Prostate gland (tissue), 2 donors: Measurements from ENCODE around the gene C10orf67.

Source experiments
- CTCF ChIP-seq, 4 experiments: fragments of 200-600 bp in 2 of 4; fragments of 450-650 bp in 2 of 4; sonication (generic) in 2 of 4; IDR thresholded peaks; 1 replicate in 3 of 4; 2 replicates in 1 of 4; pipeline ENCODE4 v1.5.1; 2016 to 2019; ENCODE audit warnings: antibody characterized with exemption in 4 of 4, mild to moderate bottlenecking in 2 of 4, moderate library complexity in 2 of 4
- POLR2A ChIP-seq: fragments of 450-650 bp; IDR thresholded peaks from one replicate; pipeline ENCODE4 v1.6.1; 2016; ENCODE audit warnings: antibody characterized with exemption, mild to moderate bottlenecking

DNA sequence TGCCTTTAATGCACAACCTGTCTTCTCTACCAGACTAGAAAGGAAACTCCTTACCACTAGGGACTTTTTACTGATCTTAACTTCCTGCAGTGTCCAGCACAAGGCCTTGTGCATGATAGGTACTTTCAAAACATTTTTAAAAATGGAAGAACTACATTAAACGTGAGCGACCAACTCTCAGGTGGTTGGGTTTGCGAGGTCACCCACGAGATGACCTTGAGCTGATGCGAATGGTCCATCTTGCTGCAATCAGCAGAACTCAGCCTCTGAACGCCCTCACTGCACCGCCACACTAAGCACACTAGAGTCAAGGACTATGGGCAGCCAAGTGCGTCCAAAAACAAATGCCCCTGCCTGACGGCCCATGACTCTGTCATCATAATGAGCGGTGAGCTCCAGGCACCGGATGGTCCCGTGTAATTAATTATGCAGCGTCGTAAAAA, 187.3 kb downstream of the C10orf67 start:
- TF ChIP-seq CTCF (IDR thresholded peaks at IDR 0.05) (no peak), POLR2A (no peak)
